GM18526 (cell line): Measurements from ENCODE around the gene AZU1.

Experiments used
- POLR2A ChIP-seq: IDR thresholded peaks from 3 replicates; pipeline ENCODE4 v1.6.1; 2011; ENCODE audit not compliant: insufficient read length; ENCODE audit errors: extremely low read depth

Gene AZU1

DNA sequence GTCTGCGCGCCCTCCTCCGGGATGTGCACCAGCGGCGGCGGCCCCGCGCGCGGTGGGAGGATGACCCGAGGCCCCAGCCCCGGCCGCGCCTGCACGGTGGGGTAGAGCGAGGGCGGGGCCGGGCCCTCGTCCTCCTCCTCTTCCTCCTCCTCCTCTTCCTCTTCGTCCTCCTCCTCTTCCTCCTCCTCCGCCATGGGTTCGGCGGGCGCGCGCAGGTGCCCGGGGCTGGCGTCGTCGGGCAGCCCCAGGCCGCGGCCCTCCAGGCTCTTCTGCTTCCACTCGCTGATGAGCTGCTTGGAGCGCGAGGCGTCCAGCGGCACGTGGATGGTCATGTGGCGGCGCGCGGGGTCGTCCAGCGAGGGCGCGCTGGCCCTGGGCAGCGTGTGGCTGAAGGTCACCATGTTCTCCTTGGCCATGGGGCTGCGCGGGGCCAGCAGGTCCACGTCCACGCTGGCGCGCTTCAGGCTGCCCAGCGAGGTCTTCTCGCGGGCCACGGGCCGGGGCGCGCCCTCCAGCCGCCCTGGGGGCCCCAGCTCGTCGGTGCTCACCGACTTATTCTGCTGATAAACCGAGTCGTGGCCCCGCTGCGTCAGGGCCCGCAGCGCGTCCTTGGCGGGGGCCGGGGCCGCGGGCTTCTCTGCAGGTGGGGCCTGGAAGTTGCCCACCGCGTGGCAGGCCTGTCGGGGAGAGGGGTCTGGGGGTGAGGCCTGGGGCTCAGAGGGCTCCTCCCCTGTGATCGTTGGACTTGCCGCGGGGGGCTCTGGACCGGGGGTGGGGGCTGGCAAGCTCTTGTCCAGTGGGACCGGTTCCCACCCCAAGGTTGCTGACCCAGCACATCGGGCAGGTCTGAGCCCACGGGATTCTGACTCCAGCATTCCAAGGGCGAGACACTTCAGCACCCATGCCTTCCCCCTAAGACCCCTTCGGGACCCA, 14.2 kb upstream of the AZU1 start:
- TF ChIP-seq POLR2A: peak; percentile 9

DNA sequence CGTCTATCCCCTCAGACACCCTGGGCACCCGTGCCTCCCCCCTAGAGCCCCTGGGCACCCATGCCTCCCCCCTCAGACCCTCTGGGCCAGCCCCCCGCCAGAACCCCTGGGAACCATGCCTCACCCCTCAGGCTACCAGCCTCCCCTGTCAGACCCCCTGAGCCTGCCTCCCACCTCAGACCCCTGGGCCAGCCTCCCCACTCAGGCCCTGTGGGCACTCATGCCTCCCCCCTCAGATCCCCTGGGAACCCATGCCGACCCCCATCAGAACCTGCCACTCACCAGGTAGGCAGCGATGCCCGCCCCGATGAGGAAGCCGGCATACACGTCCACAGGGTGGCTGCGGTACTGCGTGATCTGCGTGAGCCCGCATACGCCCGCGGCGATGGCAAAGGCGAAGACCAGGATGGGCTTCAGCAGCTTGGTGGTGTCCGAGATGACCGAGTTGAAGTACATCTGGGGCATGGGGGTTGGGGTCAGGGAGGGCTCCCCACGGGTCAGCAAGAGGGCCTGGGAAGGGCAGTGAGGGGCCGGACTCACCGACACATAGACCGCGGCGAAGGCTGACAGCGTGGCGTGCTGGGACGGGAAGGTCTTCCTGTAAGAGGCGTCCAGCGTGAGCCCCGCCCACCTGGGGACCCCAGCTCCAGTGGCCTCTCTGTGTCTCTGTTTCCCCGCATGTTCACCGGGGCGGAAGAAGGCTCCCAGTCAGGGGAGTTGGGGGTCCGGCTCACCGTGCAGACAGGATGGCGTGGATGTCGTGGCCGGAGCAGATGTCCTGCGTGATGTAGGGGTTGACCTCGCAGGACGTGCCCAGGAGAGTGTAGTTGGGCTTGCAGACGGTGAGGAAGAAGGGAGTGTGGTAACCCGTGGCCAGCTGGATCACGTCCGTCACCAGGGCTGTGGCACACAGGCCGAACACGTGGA, 13.2 kb upstream of the AZU1 start:
- peak; percentile 15 for TF ChIP-seq POLR2A

DNA sequence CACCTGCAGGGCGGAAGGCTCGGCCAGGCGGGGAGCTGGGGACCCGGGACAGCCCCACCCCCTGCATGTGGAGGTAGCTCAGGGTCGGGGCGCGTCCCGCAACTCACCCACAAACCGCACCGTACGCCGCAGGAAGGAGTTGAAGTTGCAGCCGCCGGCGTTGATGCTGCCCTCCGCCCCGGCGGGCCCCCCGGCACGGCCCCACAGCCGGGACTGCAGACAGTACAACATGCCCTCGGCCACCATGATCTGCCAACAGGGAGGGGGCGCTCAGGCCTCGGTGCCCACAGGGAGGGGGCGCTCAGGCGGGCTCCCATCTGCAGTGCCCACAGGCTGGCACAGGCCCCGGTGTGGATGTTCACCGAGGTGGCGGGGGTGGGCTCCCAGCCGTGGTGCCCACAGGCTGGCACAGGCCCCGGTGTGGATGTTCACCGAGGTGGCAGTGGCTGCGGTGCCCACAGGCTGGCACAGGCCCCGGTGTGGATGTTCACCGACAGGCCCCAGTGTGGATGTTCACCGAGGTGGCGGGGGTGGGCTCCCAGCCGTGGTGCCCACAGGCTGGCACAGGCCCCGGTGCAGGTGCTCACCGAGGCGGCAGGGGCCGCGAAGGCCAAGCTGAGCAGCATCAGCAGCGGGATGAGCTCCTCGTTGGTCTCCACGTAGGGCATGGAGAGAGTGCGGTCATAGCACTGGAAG, 12.4 kb upstream of the AZU1 start:
- peak; percentile 7 for TF ChIP-seq POLR2A

DNA sequence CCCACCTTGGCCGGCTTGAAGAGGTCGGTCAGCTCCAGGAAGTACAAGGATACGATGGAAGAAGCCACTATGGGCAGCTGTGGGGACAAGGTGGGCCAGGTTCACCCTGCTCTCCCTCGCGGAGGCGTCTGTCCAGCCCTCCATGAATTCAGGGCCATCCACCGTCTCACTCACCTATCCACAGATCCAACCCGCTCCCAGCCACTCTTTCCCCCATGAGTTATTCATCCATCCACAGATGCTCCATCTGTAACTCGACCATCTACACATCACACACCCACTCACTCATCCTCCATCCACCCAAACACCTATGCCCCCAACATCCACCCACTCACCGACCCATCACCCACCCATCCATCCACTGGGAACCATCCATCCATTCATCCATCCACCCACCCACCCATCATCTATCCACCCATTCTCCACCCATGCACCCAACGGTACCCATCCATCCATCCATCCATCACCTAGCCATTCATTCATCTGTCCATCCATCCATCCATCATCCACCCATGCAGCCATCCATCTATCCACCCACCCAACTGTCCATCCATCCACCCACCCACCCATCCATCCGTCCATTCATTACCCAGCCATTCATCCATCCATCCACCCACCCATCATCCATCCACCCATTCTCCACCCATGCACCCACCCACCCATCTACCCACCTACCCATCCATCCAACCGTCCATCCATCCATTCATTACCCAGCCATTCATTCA, 11.7 kb upstream of the AZU1 start:
- no peak for TF ChIP-seq POLR2A

DNA sequence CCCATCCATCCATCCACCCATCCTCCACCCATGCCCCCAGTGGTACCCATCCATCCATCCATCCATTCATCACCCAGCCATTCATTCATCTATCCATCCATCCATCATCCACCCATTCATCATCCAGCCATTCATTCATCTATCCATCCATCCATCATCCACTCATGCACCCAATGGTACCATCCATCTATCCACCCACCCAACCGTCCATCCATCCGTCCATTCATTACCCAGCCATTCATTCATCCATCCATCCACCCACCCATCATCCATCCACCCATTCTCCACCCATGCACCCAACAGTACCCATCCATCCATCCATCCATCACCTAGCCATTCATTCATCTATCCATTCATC, 11.2 kb upstream of the AZU1 start:
- TF ChIP-seq POLR2A: no peak

DNA sequence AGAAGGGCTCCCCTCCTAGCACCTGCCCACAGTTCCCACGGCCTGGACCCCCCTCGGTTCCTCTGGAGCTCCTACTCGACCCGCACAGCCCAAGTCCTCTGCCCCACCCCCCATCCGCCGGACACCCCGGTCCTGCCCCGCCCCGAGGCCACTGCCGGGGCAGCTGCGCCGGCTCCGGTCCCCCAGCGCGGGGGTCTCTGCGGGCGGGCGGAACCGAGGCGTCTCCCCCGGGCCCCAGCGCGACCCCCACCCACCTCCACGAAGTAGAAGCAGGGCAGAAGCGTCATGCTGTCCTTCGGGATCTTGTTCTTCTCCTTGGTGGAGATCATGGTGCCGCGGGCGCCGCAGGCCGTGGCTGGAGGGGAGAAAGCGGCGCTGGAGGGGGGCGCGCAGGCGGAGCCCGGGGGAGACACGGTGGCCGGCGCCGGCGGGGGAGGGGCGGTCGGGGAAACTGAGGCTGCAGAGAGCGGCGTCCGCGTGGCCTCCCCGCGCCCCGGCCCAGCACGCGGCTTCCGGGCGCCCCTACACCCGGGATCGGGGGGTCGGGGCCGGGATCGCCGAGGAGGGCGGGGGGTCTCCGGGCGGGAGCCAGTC, 6.3 kb upstream of the AZU1 start:
- no peak for TF ChIP-seq POLR2A

DNA sequence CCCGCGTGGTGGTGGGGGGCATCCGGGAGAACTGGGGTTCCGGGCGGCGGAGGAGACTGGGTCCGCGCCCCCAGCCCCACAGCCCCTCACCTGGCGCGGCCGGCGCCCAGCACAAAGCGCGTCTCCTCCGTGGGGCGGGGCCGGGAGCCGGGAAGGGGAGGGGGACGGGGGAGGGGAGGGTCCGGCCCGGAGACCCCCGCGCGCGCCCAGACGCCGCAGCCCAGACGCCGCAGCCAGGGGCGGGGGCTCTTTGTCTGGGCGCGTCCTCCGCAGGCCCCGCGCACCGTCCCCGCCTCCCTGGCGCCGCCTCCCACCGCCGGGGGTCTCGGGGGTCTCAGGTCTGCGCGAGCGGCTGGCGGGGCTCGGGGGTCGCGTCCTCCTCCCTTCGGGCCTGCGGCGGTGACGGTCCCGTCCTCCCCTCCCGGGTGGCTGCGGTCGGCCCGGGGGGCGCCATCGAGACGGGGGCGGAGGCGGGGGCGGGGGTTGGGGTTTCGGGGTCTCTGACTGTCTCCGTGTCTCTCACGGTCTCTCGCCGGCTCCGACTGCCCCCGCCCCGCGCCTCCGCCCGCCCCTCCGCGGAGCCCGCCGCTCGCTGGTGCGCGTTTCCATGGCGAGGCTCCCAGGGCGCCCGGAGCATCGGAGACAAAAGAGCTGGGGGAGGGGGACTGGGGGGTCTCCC, 5.7 kb upstream of the AZU1 start, which contains the start of gene PLPPR3:
Gene PLPPR3 (minus strand): TSS at position 131 of the 679 bp plus-strand sequence. CDS start 396 bp downstream, outside the sequence.
- no peak for TF ChIP-seq POLR2A

DNA sequence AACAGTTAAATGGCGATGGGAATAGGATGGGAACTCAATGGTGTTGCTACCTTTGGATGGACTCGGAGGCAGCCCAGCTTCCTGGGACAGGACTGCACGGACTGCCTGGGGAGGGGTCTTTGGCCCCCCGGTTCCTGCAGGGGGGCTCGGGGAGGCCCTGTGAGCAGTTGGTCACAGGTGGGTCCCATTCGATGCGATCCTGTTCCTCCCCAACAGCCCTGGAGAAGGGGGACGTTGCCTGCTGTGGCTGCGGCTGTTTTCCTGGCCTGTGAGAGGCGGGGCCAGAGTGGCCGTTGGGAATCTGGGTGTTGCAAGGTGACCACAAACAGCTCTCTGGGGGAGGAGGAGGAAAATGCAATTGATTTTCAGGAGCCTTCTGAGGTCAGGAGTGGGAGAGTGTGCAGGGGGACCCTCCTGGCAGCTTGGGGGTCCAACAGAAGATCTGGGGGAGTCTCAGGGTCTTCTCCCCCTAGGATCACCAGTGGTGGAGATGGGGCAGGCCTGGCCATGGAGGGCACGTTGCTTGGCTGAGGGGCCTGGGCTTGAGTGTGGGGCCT, 4.0 kb upstream of the AZU1 start:
- no peak for TF ChIP-seq POLR2A

DNA sequence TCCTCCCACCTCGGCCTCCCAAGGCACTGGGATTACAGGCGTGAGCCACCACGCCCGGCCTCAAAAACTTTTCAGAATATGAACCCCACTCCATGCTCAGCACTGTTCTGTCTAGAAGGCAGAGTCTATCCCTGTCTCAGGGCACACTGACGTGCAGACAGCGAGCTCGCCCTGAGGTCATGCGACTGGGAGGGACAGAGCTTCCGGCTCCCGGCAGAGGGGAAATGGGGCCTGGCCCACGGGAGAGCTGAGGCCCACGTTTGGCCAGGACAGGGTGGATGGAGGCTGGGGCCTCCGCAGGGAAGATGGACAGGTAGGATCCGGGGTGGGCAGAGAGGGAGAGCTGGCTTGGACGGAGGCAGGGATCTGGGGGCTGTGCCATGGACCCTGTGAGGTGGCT, 2.8 kb upstream of the AZU1 start:
- no peak for TF ChIP-seq POLR2A

DNA sequence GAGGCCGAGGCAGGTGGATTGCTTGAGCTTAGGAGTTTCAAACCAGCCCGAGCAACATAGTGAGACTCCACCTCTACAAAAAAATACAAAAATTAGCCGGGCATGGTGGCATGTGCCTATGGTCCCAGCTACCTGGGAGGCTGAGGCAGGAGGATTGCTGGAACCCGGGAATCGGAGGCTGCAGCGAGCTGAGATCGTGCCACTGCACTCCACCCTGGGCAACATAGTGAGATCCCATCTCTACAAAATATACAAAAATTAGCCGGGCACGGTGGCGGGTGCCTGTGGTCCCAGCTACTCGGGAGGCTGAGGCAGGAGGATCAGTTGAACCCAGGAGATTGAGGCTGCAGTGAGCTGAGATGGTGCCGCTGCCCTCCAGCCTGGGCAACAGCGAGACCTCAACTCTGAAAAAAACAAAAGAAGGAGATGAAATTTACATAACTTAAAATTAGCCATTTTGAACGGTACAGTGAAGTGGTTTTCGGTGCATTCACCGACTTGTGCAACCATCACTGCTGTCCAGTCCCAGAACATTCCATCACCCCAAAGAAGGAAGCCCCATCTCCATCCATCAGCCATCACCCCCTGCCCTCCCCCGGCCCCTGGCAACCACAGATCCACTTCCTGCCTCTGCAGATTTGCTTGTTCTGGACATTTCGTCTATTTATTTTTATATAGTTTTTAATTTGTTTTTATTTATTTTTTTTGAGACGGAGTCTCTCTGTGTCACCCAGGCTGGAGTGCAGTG, 1.6 kb upstream of the AZU1 start:
- no peak for TF ChIP-seq POLR2A

DNA sequence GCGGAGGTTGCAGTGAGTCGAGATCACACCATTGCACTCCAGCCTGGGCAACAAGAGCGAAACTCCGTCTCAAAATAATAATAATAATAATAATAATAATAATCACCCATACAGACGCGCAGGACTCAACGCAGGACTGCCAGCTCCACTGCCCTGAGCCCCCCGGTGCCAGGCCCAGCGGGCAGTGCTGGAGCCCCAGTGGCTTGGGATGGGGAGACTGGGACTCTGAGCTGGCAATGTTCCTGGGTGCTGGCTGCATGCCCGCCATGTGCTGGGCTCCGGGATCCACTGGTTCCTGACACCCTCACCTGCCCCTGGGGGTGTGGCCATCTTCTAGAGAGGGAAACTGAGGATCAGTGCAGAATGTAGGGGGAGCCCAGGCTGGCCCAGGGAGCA, 325 bp upstream of the AZU1 start:
- TF ChIP-seq POLR2A: no peak

DNA sequence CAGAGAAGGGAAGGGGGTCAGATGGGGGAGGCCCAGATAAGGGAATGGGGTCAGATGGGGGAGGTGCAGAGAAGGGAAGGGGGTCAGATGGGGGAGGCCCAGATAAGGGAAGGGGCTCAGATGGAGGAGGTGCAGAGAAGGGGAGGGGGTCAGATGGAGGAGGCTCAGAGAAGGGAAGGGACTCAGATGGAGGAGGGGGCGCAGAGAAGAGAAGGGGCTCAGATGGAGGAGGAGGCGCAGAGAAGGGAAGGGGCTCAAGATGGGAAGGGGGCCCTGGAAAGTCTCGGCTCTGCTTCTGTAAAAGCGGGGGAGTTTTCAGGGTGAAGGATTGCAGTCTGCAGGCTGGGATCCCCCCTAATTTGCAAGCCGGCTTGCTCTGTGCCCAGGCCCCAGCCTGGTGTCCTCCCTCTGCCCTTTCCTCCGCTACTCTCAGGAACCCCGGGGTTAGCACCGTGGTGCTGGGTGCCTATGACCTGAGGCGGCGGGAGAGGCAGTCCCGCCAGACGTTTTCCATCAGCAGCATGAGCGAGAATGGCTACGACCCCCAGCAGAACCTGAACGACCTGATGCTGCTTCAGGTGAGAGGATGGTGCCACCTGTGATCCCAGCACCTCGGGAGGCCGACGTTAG, 1.6 kb downstream of the AZU1 start:
- TF ChIP-seq POLR2A: no peak
